ENCODE data around the gene MMP2.

MMP2 gene

DNA sequence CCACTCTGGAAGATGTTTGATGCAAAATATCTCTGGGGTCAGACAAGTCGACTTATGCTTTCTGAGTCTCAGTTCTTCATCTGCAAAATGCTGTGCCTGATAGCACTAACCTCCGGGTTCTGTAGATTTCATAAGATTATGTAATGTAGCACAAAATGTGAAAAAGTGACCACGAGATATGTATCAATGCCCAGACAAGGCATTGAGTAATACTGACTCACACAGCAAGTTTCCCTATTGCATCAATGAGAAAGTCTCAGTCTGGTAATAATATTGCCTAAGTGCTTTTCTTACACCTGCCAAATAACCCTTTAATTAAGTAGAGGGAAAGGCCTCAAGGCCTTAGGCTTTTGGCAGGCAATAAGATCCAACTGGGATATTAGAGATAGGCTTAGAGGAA lies 41.4 kb upstream of the MMP2 start:
- Histone ChIP-seq H2AK5ac (ENCODE audit: low read length) (no peak overlapping the region), H3K18ac (ENCODE audit: low read length) (no peak overlapping the region), H3K23ac (ENCODE audit: low read length) (no peak overlapping the region), H3K4me1 (ENCODE audit: control insufficient read depth, low read depth, low read length) (no peaks in the 10 kb centered on the region), H3K4me2 (ENCODE audit: low read length) (no peak overlapping the region), H3K27ac (ENCODE audit: low read depth, low read length) (no peak overlapping the region), H3K56ac (ENCODE audit: low read length) (no peak overlapping the region), H2BK5ac (ENCODE audit: low read length) (no peak overlapping the region), H4K5ac (ENCODE audit: low read length) (no peak overlapping the region), H3K4me3 (ENCODE audit: low read length) (no peak overlapping the region), H4K8ac (ENCODE audit: low read depth, low read length) (no peak overlapping the region), H3K36me3 (ENCODE audit: control insufficient read depth, insufficient read depth, low read length) (no peaks in the 10 kb centered on the region), H2BK120ac (ENCODE audit: low read depth, low read length) (no peak overlapping the region), H3K4ac (ENCODE audit: low read depth, low read length) (no peak overlapping the region), H3K9ac (ENCODE audit: low read length) (no peak overlapping the region), H2BK15ac (replicated peaks; ENCODE audit: low read depth) (no peak overlapping the region), H3K79me1 (ENCODE audit: low read length) (no peaks in the 10 kb centered on the region), H3K27me3 (ENCODE audit: insufficient read depth, low read length, poor library complexity) (no peaks in the 10 kb centered on the region), H3K79me2 (ENCODE audit: control insufficient read depth, insufficient read depth, low read length) (no peaks in the 10 kb centered on the region)
- WGBS (ENCODE audit: extremely low coverage, insufficient coverage, low lambda C conversion rate), result no CpG with 5 or more reads among the region's 3 CpGs
- DNase-seq, result no peak

DNA sequence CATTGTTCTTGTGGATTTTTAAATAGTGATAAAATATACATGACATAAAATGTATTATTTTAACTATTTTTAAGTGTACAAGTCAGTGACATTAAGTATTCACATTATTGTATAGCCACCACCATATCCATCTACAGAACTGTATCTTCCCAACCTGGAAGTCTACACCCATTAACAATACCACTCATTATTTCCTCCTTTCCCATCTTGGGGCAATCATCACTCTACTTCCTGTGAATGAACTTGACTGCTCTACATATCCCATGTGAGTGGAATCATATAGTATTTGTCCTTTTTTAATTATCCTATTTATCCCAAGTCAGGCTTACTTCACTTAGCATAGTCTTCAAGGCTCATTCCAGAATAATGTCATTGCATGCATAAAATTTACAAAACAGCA lies 40.7 kb upstream of the MMP2 start:
- no peak overlapping the region for H3K4ac ChIP-seq (ENCODE audit: low read depth, low read length)
- no peak overlapping the region for H2BK120ac ChIP-seq (ENCODE audit: low read depth, low read length)
- no peak overlapping the region for H3K27ac ChIP-seq (ENCODE audit: low read depth, low read length)
- DNase-seq, result no peak
- H3K79me2 ChIP-seq (ENCODE audit: control insufficient read depth, insufficient read depth, low read length), result no peaks in the 10 kb centered on the region
- H3K18ac ChIP-seq (ENCODE audit: low read length), result no peak overlapping the region
- no peak overlapping the region for H3K9ac ChIP-seq (ENCODE audit: low read length)
- H4K5ac ChIP-seq (ENCODE audit: low read length), result no peak overlapping the region
- no peak overlapping the region for H3K56ac ChIP-seq (ENCODE audit: low read length)
- H3K23ac ChIP-seq (ENCODE audit: low read length), result no peak overlapping the region
- no peak overlapping the region for H2AK5ac ChIP-seq (ENCODE audit: low read length)
- H2BK15ac ChIP-seq (replicated peaks; ENCODE audit: low read depth), result no peak overlapping the region
- H3K4me3 ChIP-seq (ENCODE audit: low read length), result no peak overlapping the region
- H3K4me1 ChIP-seq (ENCODE audit: control insufficient read depth, low read depth, low read length), result no peaks in the 10 kb centered on the region
- no peak overlapping the region for H3K4me2 ChIP-seq (ENCODE audit: low read length)
- H2BK5ac ChIP-seq (ENCODE audit: low read length), result no peak overlapping the region
- no peaks in the 10 kb centered on the region for H3K36me3 ChIP-seq (ENCODE audit: control insufficient read depth, insufficient read depth, low read length)
- no peaks in the 10 kb centered on the region for H3K27me3 ChIP-seq (ENCODE audit: insufficient read depth, low read length, poor library complexity)
- no peaks in the 10 kb centered on the region for H3K79me1 ChIP-seq (ENCODE audit: low read length)
- H4K8ac ChIP-seq (ENCODE audit: low read depth, low read length), result no peak overlapping the region

- no peak overlapping the region for H3K23ac ChIP-seq (ENCODE audit: low read length)
- H3K56ac ChIP-seq (ENCODE audit: low read length), result no peak overlapping the region
- H4K5ac ChIP-seq (ENCODE audit: low read length), result no peak overlapping the region
- H3K36me3 ChIP-seq (ENCODE audit: control insufficient read depth, insufficient read depth, low read length), result no peaks in the 10 kb centered on the region
- no peak overlapping the region for H3K27ac ChIP-seq (ENCODE audit: low read depth, low read length)
- H4K8ac ChIP-seq (ENCODE audit: low read depth, low read length), result no peak overlapping the region
- H2BK5ac ChIP-seq (ENCODE audit: low read length), result no peak overlapping the region
- H2BK120ac ChIP-seq (ENCODE audit: low read depth, low read length), result no peak overlapping the region
- DNase-seq, result no peak
- H3K79me2 ChIP-seq (ENCODE audit: control insufficient read depth, insufficient read depth, low read length), result no peaks in the 10 kb centered on the region
- H3K4ac ChIP-seq (ENCODE audit: low read depth, low read length), result no peak overlapping the region
- WGBS (ENCODE audit: extremely low coverage, insufficient coverage, low lambda C conversion rate), result no CpG with 5 or more reads among the region's 6 CpGs
- H3K79me1 ChIP-seq (ENCODE audit: low read length), result no peaks in the 10 kb centered on the region
- no peak overlapping the region for H2BK15ac ChIP-seq (replicated peaks; ENCODE audit: low read depth)
- H3K4me1 ChIP-seq (ENCODE audit: control insufficient read depth, low read depth, low read length), result no peaks in the 10 kb centered on the region
- H3K4me3 ChIP-seq (ENCODE audit: low read length), result no peak overlapping the region
- no peak overlapping the region for H3K18ac ChIP-seq (ENCODE audit: low read length)
- no peak overlapping the region for H3K9ac ChIP-seq (ENCODE audit: low read length)
- H2AK5ac ChIP-seq (ENCODE audit: low read length), result no peak overlapping the region
- no peak overlapping the region for H3K4me2 ChIP-seq (ENCODE audit: low read length)
- no peaks in the 10 kb centered on the region for H3K27me3 ChIP-seq (ENCODE audit: insufficient read depth, low read length, poor library complexity)
Measured at GRCh38 chr16:55439101-55439690, 39.8 kb upstream of the MMP2 start.

DNA sequence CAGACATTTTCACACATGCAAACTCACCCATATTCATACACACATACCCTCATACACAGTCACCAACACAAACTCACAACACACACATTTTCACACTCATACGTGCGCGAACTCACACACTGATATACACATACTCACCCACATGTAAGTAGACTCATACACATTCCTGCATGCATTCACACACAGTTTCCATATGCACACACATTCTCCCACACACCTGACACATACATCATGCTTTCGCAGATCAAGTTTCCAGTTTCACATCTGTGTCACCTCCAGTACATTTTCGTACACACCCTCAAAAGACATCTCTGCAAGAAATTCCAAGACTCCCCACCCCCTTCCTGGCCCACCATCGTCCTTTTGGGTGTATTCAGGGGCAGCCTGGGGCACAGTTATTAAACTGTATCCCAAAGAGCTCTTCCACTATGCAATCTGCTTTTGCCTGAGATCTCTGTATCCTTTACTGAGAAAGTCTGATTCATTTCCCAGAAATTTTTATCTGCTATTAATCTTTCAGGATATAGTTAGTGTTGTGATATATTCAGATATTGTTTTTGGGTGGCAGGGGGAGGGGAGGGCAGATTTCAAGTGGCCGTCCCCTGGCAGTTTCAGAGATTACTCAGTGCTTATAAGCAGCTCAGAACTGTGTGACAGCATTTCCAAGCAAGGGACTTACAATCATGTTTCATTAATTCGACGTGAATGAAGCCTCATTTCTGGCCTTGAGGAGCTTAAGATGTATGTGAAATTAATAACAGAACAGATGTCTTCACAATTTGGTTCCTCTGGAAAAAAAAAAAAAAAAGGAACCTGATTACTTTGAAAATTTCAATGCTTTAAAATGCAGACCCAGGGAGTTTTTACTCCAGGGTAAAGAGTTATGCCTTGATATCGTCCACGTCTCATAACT lies 35.3 kb upstream of the MMP2 start:
- H2AK5ac ChIP-seq (ENCODE audit: low read length), result no peak overlapping the region
- H3K4ac ChIP-seq (ENCODE audit: low read depth, low read length), result no peak overlapping the region
- H3K79me2 ChIP-seq (ENCODE audit: control insufficient read depth, insufficient read depth, low read length), result no peaks in the 10 kb centered on the region
- no peak overlapping the region for H3K4me2 ChIP-seq (ENCODE audit: low read length)
- H3K4me3 ChIP-seq (ENCODE audit: low read length), result no peak overlapping the region
- H3K27me3 ChIP-seq (ENCODE audit: insufficient read depth, low read length, poor library complexity), result no peaks in the 10 kb centered on the region
- DNase-seq, result no peak
- H4K8ac ChIP-seq (ENCODE audit: low read depth, low read length), result no peak overlapping the region
- no peaks in the 10 kb centered on the region for H3K36me3 ChIP-seq (ENCODE audit: control insufficient read depth, insufficient read depth, low read length)
- no peaks in the 10 kb centered on the region for H3K79me1 ChIP-seq (ENCODE audit: low read length)
- no peak overlapping the region for H3K18ac ChIP-seq (ENCODE audit: low read length)
- no peak overlapping the region for H3K23ac ChIP-seq (ENCODE audit: low read length)
- no peak overlapping the region for H2BK15ac ChIP-seq (replicated peaks; ENCODE audit: low read depth)
- no peak overlapping the region for H3K27ac ChIP-seq (ENCODE audit: low read depth, low read length)
- no peak overlapping the region for H2BK5ac ChIP-seq (ENCODE audit: low read length)
- no peaks in the 10 kb centered on the region for H3K4me1 ChIP-seq (ENCODE audit: control insufficient read depth, low read depth, low read length)
- no peak overlapping the region for H2BK120ac ChIP-seq (ENCODE audit: low read depth, low read length)
- H3K56ac ChIP-seq (ENCODE audit: low read length), result no peak overlapping the region
- 67% methylated on average over 3 of the region's 11 CpGs for WGBS (ENCODE audit: extremely low coverage, insufficient coverage, low lambda C conversion rate)
- no peak overlapping the region for H3K9ac ChIP-seq (ENCODE audit: low read length)
- no peak overlapping the region for H4K5ac ChIP-seq (ENCODE audit: low read length)

DNA sequence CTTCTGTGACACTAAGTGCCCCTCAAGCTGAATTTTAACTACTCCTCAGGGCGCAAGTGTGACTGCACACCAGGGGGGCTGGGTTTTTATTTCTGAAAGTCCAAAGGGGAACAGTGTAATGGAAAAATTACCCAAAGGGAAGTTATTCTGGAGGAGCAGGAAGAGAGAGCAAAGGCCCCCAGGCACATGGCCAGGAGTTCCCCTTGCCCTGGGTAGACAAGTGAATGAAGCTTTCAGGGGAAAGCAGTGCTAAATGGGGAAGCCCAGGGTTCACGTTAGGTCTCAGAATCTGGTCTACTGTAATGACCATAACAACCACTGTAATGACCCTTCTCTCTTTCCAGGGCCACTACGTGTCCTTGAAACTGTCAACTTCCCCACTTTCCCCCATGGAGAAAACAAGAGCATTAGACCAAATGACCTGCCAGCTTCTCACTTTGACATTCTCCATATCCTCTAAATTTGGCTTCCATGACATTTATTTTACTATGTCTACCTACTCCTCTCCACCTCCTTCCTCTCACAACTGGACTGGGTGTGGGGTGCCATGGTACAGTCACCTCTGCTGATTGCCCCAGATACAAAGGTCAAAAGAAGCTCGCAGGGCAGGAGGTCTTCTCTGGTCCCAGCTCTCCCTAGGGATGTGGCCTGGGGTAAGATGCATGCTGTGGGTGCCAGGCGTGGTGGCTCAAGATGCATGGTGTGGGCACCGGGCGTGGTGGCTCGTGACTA lies 34.1 kb upstream of the MMP2 start:
- no peaks in the 10 kb centered on the region for H3K79me1 ChIP-seq (ENCODE audit: low read length)
- H2AK5ac ChIP-seq (ENCODE audit: low read length), result no peak overlapping the region
- no peak overlapping the region for H4K8ac ChIP-seq (ENCODE audit: low read depth, low read length)
- no peak overlapping the region for H3K56ac ChIP-seq (ENCODE audit: low read length)
- H3K4me2 ChIP-seq (ENCODE audit: low read length), result no peak overlapping the region
- no peak overlapping the region for H3K18ac ChIP-seq (ENCODE audit: low read length)
- no peak overlapping the region for H3K4me3 ChIP-seq (ENCODE audit: low read length)
- H3K27me3 ChIP-seq (ENCODE audit: insufficient read depth, low read length, poor library complexity), result no peaks in the 10 kb centered on the region
- WGBS (ENCODE audit: extremely low coverage, insufficient coverage, low lambda C conversion rate), result no CpG with 5 or more reads among the region's 8 CpGs
- no peak overlapping the region for H3K9ac ChIP-seq (ENCODE audit: low read length)
- no peak overlapping the region for H3K4ac ChIP-seq (ENCODE audit: low read depth, low read length)
- H2BK15ac ChIP-seq (replicated peaks; ENCODE audit: low read depth), result no peak overlapping the region
- DNase-seq, result no peak
- no peak overlapping the region for H2BK120ac ChIP-seq (ENCODE audit: low read depth, low read length)
- H3K79me2 ChIP-seq (ENCODE audit: control insufficient read depth, insufficient read depth, low read length), result no peaks in the 10 kb centered on the region
- no peaks in the 10 kb centered on the region for H3K4me1 ChIP-seq (ENCODE audit: control insufficient read depth, low read depth, low read length)
- no peak overlapping the region for H2BK5ac ChIP-seq (ENCODE audit: low read length)
- H4K5ac ChIP-seq (ENCODE audit: low read length), result no peak overlapping the region
- H3K36me3 ChIP-seq (ENCODE audit: control insufficient read depth, insufficient read depth, low read length), result no peaks in the 10 kb centered on the region
- no peak overlapping the region for H3K27ac ChIP-seq (ENCODE audit: low read depth, low read length)
- no peak overlapping the region for H3K23ac ChIP-seq (ENCODE audit: low read length)

Data from mesendoderm (in vitro differentiated cells).